DMS53 treated with DMSO at 0.1 percent for 48 hours (cell line): ENCODE measurements around the gene TMEM271.

Experiments
- DNase-seq: peaks from one replicate; lab custom pipeline; 2025; ENCODE audit not compliant: unreplicated experiment; lab: John Stamatoyannopoulos, UW

The TMEM271 gene

GRCh38 chr4:576245-576821, at the start of gene TMEM271:
Gene TMEM271, minus strand, starts transcription at chr4:576295. Its CDS starts 233 bp downstream, at chr4:576062.
- DNase-seq = no peak

GRCh38 chr4:625631-626161, 49.6 kb upstream of the TMEM271 start:
- no peak for DNase-seq

- DNase-seq = no peak
These were observed 48.9 kb upstream of the TMEM271 start, which contains the start of gene PDE6B for GRCh38 chr4:624705-625590. Gene PDE6B, plus strand, starts transcription at chr4:625573. Its CDS starts 54 bp downstream, at chr4:625627.

GRCh38 chr4:623914-624566, 47.9 kb upstream of the TMEM271 start:
- no peak for DNase-seq

- DNase-seq = no peak
These were observed 47.2 kb upstream of the TMEM271 start for GRCh38 chr4:622996-623913.

- no peak for DNase-seq
These were observed 46.2 kb upstream of the TMEM271 start for GRCh38 chr4:622071-622995.

- DNase-seq = no peak
These were observed 45.4 kb upstream of the TMEM271 start for GRCh38 chr4:621296-622070.

- no peak for DNase-seq
These were observed 44.8 kb upstream of the TMEM271 start for GRCh38 chr4:620851-621261.

GRCh38 chr4:620201-620600, 44.1 kb upstream of the TMEM271 start:
- no peak for DNase-seq

GRCh38 chr4:617644-618641, 41.8 kb upstream of the TMEM271 start:
- no peak for DNase-seq

- no peak for DNase-seq
These were observed 41.0 kb upstream of the TMEM271 start for GRCh38 chr4:616911-617643.

- no peak for DNase-seq
These were observed 40.0 kb upstream of the TMEM271 start for GRCh38 chr4:616091-616490.

GRCh38 chr4:613126-613525, 37.0 kb upstream of the TMEM271 start:
- DNase-seq = no peak

GRCh38 chr4:612749-613125, 36.6 kb upstream of the TMEM271 start:
- DNase-seq = no peak

- DNase-seq = no peak
These were observed 36.1 kb upstream of the TMEM271 start for GRCh38 chr4:612052-612748.
